CD8-positive, alpha-beta memory T cell (primary cell): ENCODE measurements around the gene DHFR. TPM values are rescaled to one million over a fixed set of nuclear protein-coding genes. Genes with fewer than 3 reads are reported as not detected.

Source experiments
- CTCF ChIA-PET: fragments of 350-600 bp; sonication (Branson Sonifier 250); formaldehyde crosslinking; loops from one replicate; lab custom pipeline; 2021; ENCODE audit warnings: antibody characterized with exemption; lab: Charles Lee
- POLR2A ChIA-PET: fragments of 350-600 bp; sonication (Branson Sonifier 250); formaldehyde crosslinking; loops from one replicate; lab custom pipeline; 2021; ENCODE audit warnings: antibody characterized with exemption; lab: Charles Lee
- DNase-seq, 5 donors: peaks; one replicate each; pipeline versions ENCODE4 v3.0.0 to v3.0.0-alpha.2; 2020 to 2022; ENCODE audit warnings: mixed read lengths in 1 of 5
- H3K27ac ChIP-seq: one replicate; pipeline ENCODE4 v1.7.0; 2013; ENCODE audit warnings: low read depth, mild to moderate bottlenecking, low read length, moderate library complexity
- H3K27me3 ChIP-seq: 2 replicates; pipeline ENCODE4 v1.7.0; 2013; ENCODE audit warnings: low read length, mild to moderate bottlenecking; ENCODE audit not compliant: insufficient read depth, poor library complexity, severe bottlenecking
- H3K36me3 ChIP-seq: 2 replicates; pipeline ENCODE4 v1.7.0; 2013; ENCODE audit warnings: mild to moderate bottlenecking, low read length, moderate library complexity; ENCODE audit not compliant: insufficient read depth
- H3K4me1 ChIP-seq: 2 replicates; pipeline ENCODE4 v1.7.0; 2013; ENCODE audit warnings: mild to moderate bottlenecking, low read length, moderate library complexity; ENCODE audit not compliant: insufficient read depth
- H3K4me3 ChIP-seq: 2 replicates; pipeline ENCODE4 v1.7.0; 2013; ENCODE audit warnings: mild to moderate bottlenecking, low read length
- H3K9me3 ChIP-seq: 2 replicates; pipeline ENCODE4 v1.7.0; 2013; ENCODE audit warnings: mild to moderate bottlenecking, low read length
- H3K27ac Mint-ChIP-seq, 8 donors: one replicate each; pipeline ENCODE4 v1.8.0; 2020 to 2021; ENCODE audit warnings: mixed read lengths in 8 of 8, mild to moderate bottlenecking in 6 of 8, inconsistent platforms in 3 of 8, moderate library complexity in 3 of 8
- H3K27me3 Mint-ChIP-seq, 2 donors: one replicate each; pipeline ENCODE4 v1.8.0; 2020 to 2021; ENCODE audit warnings: mixed read lengths in 2 of 2, mild to moderate bottlenecking in 1 of 2, moderate library complexity in 1 of 2
- H3K36me3 Mint-ChIP-seq, 3 donors: one replicate each; pipeline ENCODE4 v1.8.0; 2020 to 2021; ENCODE audit warnings: mixed read lengths in 3 of 3, inconsistent platforms in 1 of 3, mild to moderate bottlenecking in 1 of 3
- H3K4me1 Mint-ChIP-seq, 3 donors: one replicate each; pipeline ENCODE4 v1.8.0; 2020 to 2021; ENCODE audit warnings: mixed read lengths in 3 of 3, inconsistent platforms in 1 of 3, mild to moderate bottlenecking in 1 of 3
- H3K4me3 Mint-ChIP-seq, 7 donors: one replicate each; pipeline ENCODE4 v1.8.0; 2020 to 2021; ENCODE audit warnings: mixed read lengths in 7 of 7, mild to moderate bottlenecking in 6 of 7, moderate library complexity in 4 of 7, inconsistent platforms in 2 of 7
- H3K9me3 Mint-ChIP-seq, 5 donors: one replicate each; pipeline ENCODE4 v1.8.0; 2020 to 2022; ENCODE audit warnings: mixed read lengths in 5 of 5, mild to moderate bottlenecking in 3 of 5, moderate library complexity in 2 of 5, inconsistent platforms in 1 of 5
- polyA plus RNA-seq: library from polyadenylated mRNA; unstranded; fragments of 300-500 nt; fragmentation: Illumina TruSeq; gene quantifications from one replicate; pipeline ENCODE4 v1.2.3, GENCODE V29; 2021
- total RNA-seq, 2 experiments: library from RNA; stranded (reverse); gene quantifications; one replicate each; pipeline ENCODE4 v1.2.3, GENCODE V29; 2021

The DHFR gene
- total and polyA plus RNA-seq, 3 experiments from 2014 or later = 2.6 to 85.8 (median 82.7) TPM

DNA sequence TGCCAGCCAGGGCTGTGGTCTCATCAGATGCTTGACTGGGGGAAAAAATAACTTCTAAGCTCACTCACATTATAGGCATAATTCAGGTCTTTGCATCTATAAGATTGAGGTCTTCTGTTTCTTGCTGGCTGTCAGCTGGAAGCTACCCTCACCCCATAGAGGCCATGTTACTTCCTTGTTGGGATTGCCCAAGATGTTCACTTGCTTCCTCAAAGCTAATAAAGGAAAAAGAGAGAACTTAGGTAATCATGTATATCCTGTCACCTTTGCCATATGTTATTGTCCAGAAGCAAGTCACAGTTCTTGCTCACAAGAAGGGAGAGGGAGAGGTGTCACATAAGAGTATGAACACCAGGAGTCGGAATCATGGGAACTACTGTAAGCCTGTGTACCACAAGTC lies 46.1 kb downstream of the DHFR start:
- no peaks in the 10 kb centered on the region for H3K27me3 Mint-ChIP-seq
- H3K4me3 Mint-ChIP-seq = no peak overlapping the region
- no peaks in the 10 kb centered on the region for H3K4me1 Mint-ChIP-seq
- no peak overlapping the region for H3K4me3 ChIP-seq
- H3K4me1 ChIP-seq = no peaks in the 10 kb centered on the region
- DNase-seq = no peak
- no peaks in the 10 kb centered on the region for H3K9me3 ChIP-seq
- ChIA-PET POLR2A (no interaction called here), CTCF (no interaction called here)
- peaks cover 2 to 10% (median 5%) of the 10 kb centered on the region in 5 donors for H3K9me3 Mint-ChIP-seq
- peaks cover 0 to 20% (median 2%) of the 10 kb centered on the region in 3 donors for H3K36me3 Mint-ChIP-seq
- no peak overlapping the region for H3K27ac Mint-ChIP-seq
- H3K36me3 ChIP-seq = no peaks in the 10 kb centered on the region
- no peak overlapping the region for H3K27ac ChIP-seq
- no peaks in the 10 kb centered on the region for H3K27me3 ChIP-seq

DNA sequence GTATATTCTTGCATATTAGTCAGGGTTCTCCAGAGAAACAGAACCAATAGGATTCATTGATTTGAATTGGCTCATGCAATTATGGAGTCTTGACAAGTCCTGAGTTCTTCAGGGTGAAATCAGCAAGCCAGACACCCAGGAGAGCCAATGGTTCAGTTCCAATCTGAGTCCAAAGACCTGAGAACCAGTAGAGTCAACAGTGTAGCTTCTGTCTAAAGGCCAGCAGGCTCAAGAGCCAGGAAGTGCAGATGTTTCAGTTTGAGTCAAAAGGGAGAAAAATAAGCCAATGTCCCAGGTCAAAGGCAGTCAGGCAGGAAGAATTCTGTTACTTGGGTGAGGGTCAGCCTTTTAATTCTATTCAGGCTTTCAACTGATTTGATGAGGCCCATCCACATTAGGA lies 47.0 kb downstream of the DHFR start:
- H3K36me3 Mint-ChIP-seq = peaks cover 0 to 20% (median 2%) of the 10 kb centered on the region in 3 donors
- H3K4me3 Mint-ChIP-seq = no peak overlapping the region
- ChIA-PET CTCF (no interaction called here), POLR2A (interaction anchor here (0.6 kb wide), 1 partner anchor 32 kb away, joined by 3 read pairs; no protein-coding TSS in a partner anchor)
- H3K27ac ChIP-seq = no peak overlapping the region
- no peak overlapping the region for H3K27ac Mint-ChIP-seq
- H3K9me3 Mint-ChIP-seq = peaks cover 2 to 10% (median 5%) of the 10 kb centered on the region in 5 donors
- no peaks in the 10 kb centered on the region for H3K4me1 ChIP-seq
- H3K4me1 Mint-ChIP-seq = no peaks in the 10 kb centered on the region
- H3K36me3 ChIP-seq = no peaks in the 10 kb centered on the region
- H3K4me3 ChIP-seq = no peak overlapping the region
- no peaks in the 10 kb centered on the region for H3K27me3 ChIP-seq
- H3K27me3 Mint-ChIP-seq = no peaks in the 10 kb centered on the region
- no peak for DNase-seq
- H3K9me3 ChIP-seq = no peaks in the 10 kb centered on the region

DNA sequence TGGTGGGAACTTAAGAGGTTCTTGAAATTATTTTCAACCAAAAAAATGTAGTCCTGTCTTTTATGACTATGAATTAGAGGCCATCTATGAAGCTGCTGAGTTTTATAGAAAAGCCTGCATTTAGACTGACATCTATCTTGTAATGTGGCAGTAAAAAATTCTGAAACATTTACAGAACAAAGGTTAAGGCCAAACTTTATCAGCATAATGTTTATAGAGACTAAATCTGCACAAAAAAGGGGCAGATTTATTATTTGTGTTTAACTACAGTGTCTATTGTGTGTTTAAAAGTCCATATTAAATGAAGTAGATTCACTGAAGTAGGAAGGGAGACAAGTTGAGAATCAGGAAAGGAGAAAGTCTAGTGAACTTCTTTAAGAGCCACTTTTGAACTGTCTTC lies 47.4 kb downstream of the DHFR start:
- no peak for DNase-seq
- H3K36me3 Mint-ChIP-seq = peaks cover 0 to 20% (median 2%) of the 10 kb centered on the region in 3 donors
- Histone ChIP-seq H3K27ac (no peak overlapping the region), H3K27me3 (no peaks in the 10 kb centered on the region), H3K36me3 (no peaks in the 10 kb centered on the region), H3K4me1 (no peaks in the 10 kb centered on the region), H3K9me3 (no peaks in the 10 kb centered on the region), H3K4me3 (no peak overlapping the region)
- POLR2A ChIA-PET = interaction anchor here (0.6 kb wide), 1 partner anchor 31 kb away, joined by 3 read pairs; no protein-coding TSS in a partner anchor
- no peaks in the 10 kb centered on the region for H3K27me3 Mint-ChIP-seq
- H3K4me1 Mint-ChIP-seq = no peaks in the 10 kb centered on the region
- CTCF ChIA-PET = no interaction called here
- no peak overlapping the region for H3K4me3 Mint-ChIP-seq
- peaks cover 2 to 10% (median 5%) of the 10 kb centered on the region in 5 donors for H3K9me3 Mint-ChIP-seq
- H3K27ac Mint-ChIP-seq = no peak overlapping the region

DNA sequence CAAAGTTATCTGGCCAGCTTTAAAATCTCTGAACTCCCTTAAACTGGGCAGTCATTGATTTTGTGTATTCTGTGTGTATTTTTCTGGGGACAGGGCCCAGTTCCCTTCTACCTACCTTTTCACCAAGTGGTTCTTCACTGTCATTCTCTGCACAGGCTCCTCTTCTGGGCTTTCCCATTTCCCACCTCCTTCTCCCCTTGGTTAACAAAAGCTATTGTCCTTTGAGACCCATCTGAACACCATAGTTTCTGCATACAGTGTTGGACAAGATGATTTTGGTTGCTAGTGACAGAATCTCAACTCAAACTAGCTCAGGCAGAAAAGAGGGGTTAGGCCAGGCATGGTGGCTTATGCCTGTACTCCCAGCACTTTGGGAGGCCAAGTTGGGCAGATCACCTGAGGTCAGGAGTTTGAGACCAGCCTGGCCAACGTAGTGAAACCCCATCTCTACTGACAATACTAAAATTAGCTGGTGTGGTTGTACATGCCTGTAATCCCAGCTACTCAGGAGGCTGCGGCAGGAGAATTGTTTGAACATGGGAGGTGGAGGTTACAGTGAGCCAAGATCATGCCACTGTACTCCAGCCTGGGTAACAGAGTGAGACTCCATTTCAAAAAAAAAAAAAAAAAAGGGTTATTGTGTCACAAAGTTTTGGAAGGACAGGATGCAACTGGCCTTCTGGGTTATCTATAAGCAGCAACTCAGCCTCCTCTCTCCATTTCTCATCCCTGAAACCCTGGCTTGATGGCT lies 53.7 kb downstream of the DHFR start:
- Histone ChIP-seq H3K27ac (no peak overlapping the region), H3K27me3 (no peaks in the 10 kb centered on the region), H3K4me3 (no peak overlapping the region), H3K9me3 (no peaks in the 10 kb centered on the region), H3K4me1 (no peaks in the 10 kb centered on the region), H3K36me3 (no peaks in the 10 kb centered on the region)
- Mint-ChIP-seq H3K27ac (peak overlapping the region in 1 of 8 donors; percentile 8), H3K36me3 (peaks cover 0 to 2% (median 0%) of the 10 kb centered on the region in 3 donors), H3K27me3 (no peaks in the 10 kb centered on the region), H3K4me1 (no peaks in the 10 kb centered on the region), H3K9me3 (no peaks in the 10 kb centered on the region), H3K4me3 (no peak overlapping the region)
- no peak for DNase-seq
- CTCF ChIA-PET = no interaction called here
- POLR2A ChIA-PET = no interaction called here

DNA sequence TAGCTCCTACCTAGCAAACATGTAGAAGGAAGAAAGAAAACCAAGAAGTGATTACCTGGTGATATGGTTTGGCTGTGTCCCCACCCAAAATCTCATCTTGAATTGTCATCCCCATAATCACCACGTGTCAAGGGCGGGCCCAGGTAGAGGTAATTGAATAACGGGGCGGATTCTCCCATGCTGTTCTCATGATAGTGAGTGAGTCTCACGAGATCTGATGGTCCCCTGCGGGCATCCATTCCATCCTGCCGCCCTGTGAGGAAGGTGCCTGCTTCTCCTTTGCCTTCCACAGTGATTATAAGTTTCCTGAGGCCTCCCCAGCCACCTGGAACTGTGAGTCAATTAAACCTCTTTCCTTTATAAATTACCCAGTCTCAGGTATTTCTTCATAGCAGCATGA lies 57.3 kb downstream of the DHFR start:
- H3K27me3 ChIP-seq = no peaks in the 10 kb centered on the region
- ChIA-PET POLR2A (no interaction called here), CTCF (no interaction called here)
- no peaks in the 10 kb centered on the region for H3K36me3 ChIP-seq
- H3K9me3 ChIP-seq = no peaks in the 10 kb centered on the region
- no peak overlapping the region for H3K27ac ChIP-seq
- H3K4me1 ChIP-seq = no peaks in the 10 kb centered on the region
- H3K4me3 ChIP-seq = no peak overlapping the region
- Mint-ChIP-seq H3K4me1 (no peaks in the 10 kb centered on the region), H3K36me3 (peaks cover 0 to 2% (median 0%) of the 10 kb centered on the region in 3 donors), H3K4me3 (no peak overlapping the region), H3K27ac (no peak overlapping the region), H3K27me3 (no peaks in the 10 kb centered on the region), H3K9me3 (no peaks in the 10 kb centered on the region)
- no peak for DNase-seq

DNA sequence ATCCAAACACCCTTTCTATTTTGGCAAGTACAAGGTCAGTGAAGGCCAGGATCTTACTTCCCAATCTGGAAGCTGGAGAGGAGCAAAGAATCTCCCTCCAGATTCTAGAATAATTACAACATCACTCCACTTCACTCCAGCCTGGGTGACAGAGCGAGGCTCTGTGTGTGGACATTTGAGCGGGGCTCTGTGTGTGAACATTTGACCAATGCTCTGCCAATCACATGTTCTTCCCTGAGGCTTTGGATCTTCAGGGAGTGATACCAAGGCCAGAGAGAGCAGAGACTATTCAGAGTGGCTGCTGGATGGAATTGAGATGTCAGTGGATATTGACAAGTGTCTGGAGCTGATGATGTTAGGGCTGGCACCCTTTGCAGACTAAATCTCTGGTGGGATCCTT lies 60.0 kb downstream of the DHFR start:
- Mint-ChIP-seq H3K27me3 (peaks cover 2 to 16% of the 10 kb centered on the region in 2 donors), H3K27ac (no peak overlapping the region), H3K36me3 (peaks cover 0 to 2% (median 0%) of the 10 kb centered on the region in 3 donors), H3K4me3 (no peak overlapping the region), H3K4me1 (no peaks in the 10 kb centered on the region), H3K9me3 (no peaks in the 10 kb centered on the region)
- POLR2A ChIA-PET = no interaction called here
- Histone ChIP-seq H3K4me3 (no peak overlapping the region), H3K4me1 (no peaks in the 10 kb centered on the region), H3K36me3 (no peaks in the 10 kb centered on the region), H3K9me3 (no peaks in the 10 kb centered on the region), H3K27ac (no peak overlapping the region), H3K27me3 (no peaks in the 10 kb centered on the region)
- no peak for DNase-seq
- CTCF ChIA-PET = no interaction called here

- Mint-ChIP-seq H3K9me3 (no peaks in the 10 kb centered on the region), H3K36me3 (no peaks in the 10 kb centered on the region), H3K4me1 (no peaks in the 10 kb centered on the region), H3K27ac (peak overlapping the region in 1 of 8 donors; percentile 87), H3K27me3 (peaks cover 2 to 16% of the 10 kb centered on the region in 2 donors), H3K4me3 (no peak overlapping the region)
- POLR2A ChIA-PET = no interaction called here
- no peaks in the 10 kb centered on the region for H3K36me3 ChIP-seq
- H3K27ac ChIP-seq = no peak overlapping the region
- H3K4me3 ChIP-seq = no peak overlapping the region
- no peaks in the 10 kb centered on the region for H3K9me3 ChIP-seq
- H3K27me3 ChIP-seq = no peaks in the 10 kb centered on the region
- no peaks in the 10 kb centered on the region for H3K4me1 ChIP-seq
- CTCF ChIA-PET = no interaction called here
- no peak for DNase-seq
Observed at GRCh38 chr5:80592761-80593160, 62.0 kb downstream of the DHFR start.

- Mint-ChIP-seq H3K9me3 (no peaks in the 10 kb centered on the region), H3K36me3 (no peaks in the 10 kb centered on the region), H3K27ac (peak overlapping the region in 1 of 8 donors; percentile 87), H3K4me1 (no peaks in the 10 kb centered on the region), H3K4me3 (no peak overlapping the region), H3K27me3 (peaks cover 2 to 20% of the 10 kb centered on the region in 2 donors)
- H3K36me3 ChIP-seq = no peaks in the 10 kb centered on the region
- H3K27ac ChIP-seq = no peak overlapping the region
- no peaks in the 10 kb centered on the region for H3K4me1 ChIP-seq
- CTCF ChIA-PET = no interaction called here
- no peak for DNase-seq
- no peak overlapping the region for H3K4me3 ChIP-seq
- H3K27me3 ChIP-seq = no peaks in the 10 kb centered on the region
- POLR2A ChIA-PET = no interaction called here
- H3K9me3 ChIP-seq = no peaks in the 10 kb centered on the region
Observed at GRCh38 chr5:80592105-80592504, 62.7 kb downstream of the DHFR start.
